HL-60/S4 treated with phorbol 12-myristate 13-acetate at 8.2 ng/mL for 4 days and 3 days (cell line): ENCODE measurements around the gene SAG.

Experiments
- in situ Hi-C: fragments of 300-500 bp; cut with MboI; formaldehyde crosslinking; loops from 2 replicates; pipeline ENCODE4 v1.15.0; 2022; ENCODE audit warnings: low sequenced_read_pairs

Gene SAG

GRCh38 chr2:233307565-233307964 lies at the start of gene SAG:
Gene SAG (plus strand): TSS chr2:233307816. CDS start chr2:233309190, 1,374 bp downstream.
- in situ Hi-C loops = no loop called here

GRCh38 chr2:233258211-233258610 lies 49.4 kb upstream of the SAG start:
- in situ Hi-C loops = no loop called here

- in situ Hi-C loops = no loop called here
Measured at GRCh38 chr2:233259730-233260129, 47.9 kb upstream of the SAG start.

GRCh38 chr2:233260661-233261060 lies 47.0 kb upstream of the SAG start:
- in situ Hi-C loops = no loop called here

GRCh38 chr2:233261819-233262555 lies 45.6 kb upstream of the SAG start:
- in situ Hi-C loops = no loop called here

GRCh38 chr2:233262562-233262961 lies 45.1 kb upstream of the SAG start:
- in situ Hi-C loops = no loop called here

- in situ Hi-C loops = no loop called here
Measured at GRCh38 chr2:233263045-233263570, 44.5 kb upstream of the SAG start.

- in situ Hi-C loops = no loop called here
Measured at GRCh38 chr2:233264667-233265066, 42.9 kb upstream of the SAG start.

- in situ Hi-C loops = no loop called here
Measured at GRCh38 chr2:233265899-233266431, 41.7 kb upstream of the SAG start.

GRCh38 chr2:233266481-233266880 lies 41.1 kb upstream of the SAG start:
- in situ Hi-C loops = no loop called here

GRCh38 chr2:233267516-233268245 lies 39.9 kb upstream of the SAG start:
- in situ Hi-C loops = no loop called here

GRCh38 chr2:233270366-233270765 lies 37.2 kb upstream of the SAG start:
- in situ Hi-C loops = no loop called here

GRCh38 chr2:233270951-233271350 lies 36.7 kb upstream of the SAG start:
- in situ Hi-C loops = no loop called here

- in situ Hi-C loops = no loop called here
Measured at GRCh38 chr2:233271693-233272092, 35.9 kb upstream of the SAG start.

GRCh38 chr2:233273120-233273519 lies 34.5 kb upstream of the SAG start:
- in situ Hi-C loops = no loop called here

GRCh38 chr2:233275223-233275622 lies 32.4 kb upstream of the SAG start:
- in situ Hi-C loops = no loop called here

- in situ Hi-C loops = no loop called here
Measured at GRCh38 chr2:233278921-233279320, 28.7 kb upstream of the SAG start.

GRCh38 chr2:233280114-233280693 lies 27.4 kb upstream of the SAG start:
- in situ Hi-C loops = no loop called here

- in situ Hi-C loops = no loop called here
Measured at GRCh38 chr2:233281553-233281952, 26.1 kb upstream of the SAG start.

GRCh38 chr2:233281992-233282603 lies 25.5 kb upstream of the SAG start:
- in situ Hi-C loops = no loop called here

- in situ Hi-C loops = no loop called here
Measured at GRCh38 chr2:233285921-233286320, 21.7 kb upstream of the SAG start.
